HepG2 (cell line): ENCODE results near the gene STK39. TPM values are rescaled to one million over a fixed set of nuclear protein-coding genes. Genes with fewer than 3 reads are reported as not detected.
"Not testable (repeated sequence)": the region's sequence is repeated elsewhere in the genome, so short reads cannot be mapped to it uniquely, and the experiment has no call there.

Experiments
- ATAC-seq: fragments of 200-7000 bp; cut with Tn5 transposase; 3 replicates; pipeline ENCODE4 v1.9.1; 2020; ENCODE audit warnings: mild to moderate bottlenecking, moderate library complexity
- BruUV-seq: library from RNA; stranded (reverse); fragments of 400-500 nt; replicated peaks from 2 replicates; lab custom pipeline; 2021; lab: Mats Ljungman, UMichigan
- CTCF ChIA-PET: fragments of 300-600 bp; formaldehyde crosslinking; extraction: SDS; loops from one replicate; lab custom pipeline; 2021; ENCODE audit warnings: low total read pairs, inconsistent platforms, low intra/inter-chr PET ratio; lab: Yijun Ruan, JAX
- POLR2A ChIA-PET: fragments of 350-600 bp; sonication (Branson Sonifier 250); formaldehyde crosslinking; loops from one replicate; lab custom pipeline; 2020; ENCODE audit warnings: antibody characterized with exemption, inconsistent platforms; lab: Yijun Ruan, JAX
- DNase-seq: peaks from one replicate; pipeline ENCODE4 v3.0.0-alpha.2; 2015; ENCODE audit warnings: low spot score
- FAIRE-seq: peaks from 3 replicates; lab custom pipeline; 2011; peaks lifted over from hg19 to GRCh38; lab: Jason Lieb, UNC
- H2AFZ ChIP-seq: one replicate; pipeline ENCODE4 v1.6.1; 2011; ENCODE audit warnings: low read length, inconsistent platforms
- H3K27ac ChIP-seq: fragments of 300-600 bp; 3 replicates; pipeline ENCODE4 v1.8.0; 2011; ENCODE audit warnings: mixed run types, mild to moderate bottlenecking, mixed read lengths, low read length, inconsistent platforms; ENCODE audit not compliant: insufficient read depth; ENCODE audit errors: extremely low read length
- H3K27me3 ChIP-seq, 2 experiments: fragments of 200-600 bp in 1 of 2; 2 replicates in 1 of 2; 3 replicates in 1 of 2; pipeline versions ENCODE4 v1.6.0 to v1.8.0; 2011; ENCODE audit warnings: low read length in 2 of 2, mild to moderate bottlenecking in 2 of 2, moderate library complexity in 2 of 2, inconsistent platforms in 1 of 2; ENCODE audit not compliant: insufficient read depth in 2 of 2, control insufficient read depth in 1 of 2
- H3K36me3 ChIP-seq, 2 experiments: fragments of 200-600 bp in 1 of 2; replicated peaks in 1 of 2; 2 replicates in 1 of 2; 3 replicates in 1 of 2; pipeline versions ENCODE4 v1.5.1 to v1.8.0; 2011; ENCODE audit warnings: low read length in 2 of 2, inconsistent platforms in 1 of 2; ENCODE audit not compliant: insufficient read depth in 2 of 2, control insufficient read depth in 1 of 2
- H3K4me1 ChIP-seq: 2 replicates; pipeline ENCODE4 v1.5.1; 2012; ENCODE audit warnings: low read length, inconsistent platforms; ENCODE audit not compliant: insufficient read depth
- H3K4me2 ChIP-seq: 2 replicates; pipeline ENCODE4 v1.6.0; 2011; ENCODE audit warnings: low read depth, low read length, inconsistent platforms
- H3K4me3 ChIP-seq, 3 experiments: fragments of 200-600 bp in 1 of 3; sonication (generic), shearing (Covaris generic) in 1 of 3; replicated peaks in 1 of 3; 2 replicates each; pipeline ENCODE4 v1.5.1; 2011 to 2016; ENCODE audit warnings: low read length in 3 of 3, inconsistent platforms in 2 of 3, low read depth in 2 of 3, mild to moderate bottlenecking in 2 of 3, control low read depth in 1 of 3, mixed read lengths in 1 of 3; ENCODE audit not compliant: insufficient read depth in 1 of 3
- H3K79me2 ChIP-seq: one replicate; pipeline ENCODE4 v1.6.1; 2011; ENCODE audit warnings: low read length, inconsistent platforms; ENCODE audit not compliant: insufficient read depth
- H3K9ac ChIP-seq: 2 replicates; pipeline ENCODE4 v1.6.0; 2011; ENCODE audit warnings: mild to moderate bottlenecking, low read depth, low read length, inconsistent platforms; ENCODE audit not compliant: insufficient read depth
- H3K9me3 ChIP-seq: 2 replicates; pipeline ENCODE4 v1.5.1; 2012; ENCODE audit warnings: mild to moderate bottlenecking, low read length
- H4K20me1 ChIP-seq: 2 replicates; pipeline ENCODE4 v1.6.0; 2011; ENCODE audit warnings: inconsistent platforms, mild to moderate bottlenecking, low read length, moderate library complexity; ENCODE audit not compliant: insufficient read depth
- BHLHE40 ChIP-seq: IDR thresholded peaks from 2 replicates; pipeline ENCODE4 v1.6.1; 2011; ENCODE audit warnings: low read length, improper control_type of control experiment
- FOXK2 ChIP-seq: fragments of 450-650 bp; IDR thresholded peaks from 2 replicates; pipeline ENCODE4 v1.6.1; 2016
- HBP1 ChIP-seq: IDR thresholded peaks from 2 replicates; pipeline ENCODE4 v1.6.1; 2016; ENCODE audit warnings: low read depth, control low read depth
- KAT7 ChIP-seq: IDR thresholded peaks from 2 replicates; pipeline ENCODE4 v1.6.1; 2018; ENCODE audit warnings: borderline replicate concordance, missing compliant biosample characterization
- MAF1 ChIP-seq: sonication (generic); formaldehyde crosslinking; IDR thresholded peaks from 2 replicates; pipeline ENCODE4 v1.5.0; 2020; ENCODE audit warnings: missing genetic modification reagents, borderline replicate concordance
- MEIS1 ChIP-seq: sonication (generic); formaldehyde crosslinking; IDR thresholded peaks from 2 replicates; pipeline ENCODE4 v1.9.0; 2021; ENCODE audit warnings: mild to moderate bottlenecking, missing genetic modification reagents, moderate library complexity, borderline replicate concordance
- NRL ChIP-seq: sonication (generic); formaldehyde crosslinking; IDR thresholded peaks from 2 replicates; pipeline ENCODE4 v1.5.0; 2020; ENCODE audit warnings: missing genetic modification reagents, mild to moderate bottlenecking, moderate library complexity, borderline replicate concordance
- RORA ChIP-seq: sonication (generic); formaldehyde crosslinking; IDR thresholded peaks from 2 replicates; pipeline ENCODE4 v1.5.0; 2020; ENCODE audit warnings: mild to moderate bottlenecking, missing genetic modification reagents, moderate library complexity
- SATB2 ChIP-seq: sonication (generic); formaldehyde crosslinking; IDR thresholded peaks from 2 replicates; pipeline ENCODE4 v1.5.0; 2020; ENCODE audit warnings: missing genetic modification reagents
- SIX1 ChIP-seq: sonication (generic); formaldehyde crosslinking; IDR thresholded peaks from 2 replicates; pipeline ENCODE4 v1.4.0; 2020; ENCODE audit warnings: missing genetic modification reagents, borderline replicate concordance
- TCF7L2 ChIP-seq: IDR thresholded peaks from 2 replicates; pipeline ENCODE4 v1.6.1; 2011; ENCODE audit warnings: mild to moderate bottlenecking, low read depth, low read length, moderate library complexity
- ZBTB49 ChIP-seq: sonication (generic); formaldehyde crosslinking; IDR thresholded peaks from 2 replicates; pipeline ENCODE4 v1.4.0; 2020; ENCODE audit warnings: missing genetic modification reagents, borderline replicate concordance
- ZNF20 ChIP-seq: sonication (generic); formaldehyde crosslinking; IDR thresholded peaks from 2 replicates; pipeline ENCODE4 v1.4.0; 2020; ENCODE audit warnings: mild to moderate bottlenecking, moderate library complexity, missing genetic modification reagents
- ZNF30 ChIP-seq: sonication (generic); formaldehyde crosslinking; IDR thresholded peaks from 2 replicates; pipeline ENCODE4 v1.5.0; 2020; ENCODE audit warnings: mild to moderate bottlenecking, missing genetic modification reagents
- ZNF614 ChIP-seq: IDR thresholded peaks from 2 replicates; pipeline ENCODE4 v1.6.1; 2018; ENCODE audit warnings: missing biosample characterization, missing genetic modification reagents, inconsistent platforms, borderline replicate concordance
- ZNF740 ChIP-seq: sonication (generic); formaldehyde crosslinking; IDR thresholded peaks from 2 replicates; pipeline ENCODE4 v1.4.0; 2020; ENCODE audit warnings: missing genetic modification reagents
- ZNF782 ChIP-seq: sonication (generic); formaldehyde crosslinking; IDR thresholded peaks from 2 replicates; pipeline ENCODE4 v1.4.0; 2020; ENCODE audit warnings: missing genetic modification reagents, mild to moderate bottlenecking, borderline replicate concordance
- WGBS: methylation state at CpG from one replicate; pipeline ENCODE4 v1.1.6; 2017; ENCODE audit warnings: low lambda C conversion rate; 5-methylcytosine and 5-hydroxymethylcytosine counted together
- in situ Hi-C: cut with HindIII; loops from 2 replicates; pipeline ENCODE4 v1.10.0; 2017; ENCODE audit warnings: low pct_unique_long_range_greater_than_20kb; ENCODE audit not compliant: extremely low pct_ligation_motif_present
- intact Hi-C: fragments of 100-400 bp; cut with micrococcal nuclease; formaldehyde crosslinking; loops from one replicate; pipeline ENCODE4 v1.10.0; 2022; ENCODE audit not compliant: unreplicated experiment
- polyA plus RNA-seq, 8 experiments: library from polyadenylated mRNA; depleted of rRNA in 3 of 8; stranded (reverse) in 7 of 8; unstranded in 1 of 8; fragments of >200 nt; fragmentation: Illumina TruSeq in 4 of 8; extraction: Trizol in 4 of 8; gene quantifications; 2 replicates each; pipeline versions ENCODE4 v1.2.1 to v1.2.3, GENCODE V29; 2011 to 2016; ENCODE audit warnings: low read depth in 4 of 8, missing spikeins in 1 of 8, mixed read lengths in 1 of 8; ENCODE audit not compliant: insufficient read depth in 1 of 8
- total RNA-seq, 5 experiments: library from RNA; depleted of rRNA; stranded (reverse); fragments of >200 nt; fragmentation: Illumina TruSeq; extraction: Trizol; gene quantifications; 2 replicates each; pipeline ENCODE4 v1.2.3, GENCODE V29; 2016; ENCODE audit warnings: low read depth in 1 of 5

Gene STK39
- total and polyA plus RNA-seq, 2 of the 13 experiments (the other 11 are each of a cell fraction or from before 2014, with no cell fraction given) = 27.3 to 38.4 TPM

GRCh38 chr2:168044176-168044575 lies 203.2 kb downstream of the STK39 start:
- Histone ChIP-seq H3K4me1 (peaks cover 24% of the 10 kb centered on the region), H4K20me1 (no peaks in the 10 kb centered on the region), H3K27ac (no peak overlapping the region), H2AFZ (no peak overlapping the region), H3K27me3 (no peaks in the 10 kb centered on the region), H3K4me2 (no peak overlapping the region), H3K79me2 (no peaks in the 10 kb centered on the region), H3K4me3 (no peak overlapping the region), H3K9me3 (no peaks in the 10 kb centered on the region), H3K36me3 (peaks cover 3 to 5% of the 10 kb centered on the region in 2 experiments; a peak in 3 of 5 replicates), H3K9ac (no peak overlapping the region)
- WGBS = 87% methylated on average over 2 of the region's 2 CpGs
- ATAC-seq (no peak), DNase-seq (no peak), FAIRE-seq (no peak)
- in situ Hi-C loops (no loop called here), intact Hi-C loops (no loop called here)
- TF ChIP-seq ZNF740 (CRISPR knock-in tag) (no peak), SIX1 (CRISPR knock-in tag) (no peak), MAF1 (no peak), ZBTB49 (CRISPR knock-in tag) (no peak), ZNF20 (CRISPR knock-in tag) (no peak), ZNF30 (CRISPR knock-in tag) (no peak), SATB2 (CRISPR knock-in tag) (no peak), TCF7L2 (no peak), RORA (CRISPR knock-in tag) (no peak), HBP1 (CRISPR knock-in tag) (no peak), ZNF782 (CRISPR knock-in tag) (no peak), MEIS1 (CRISPR knock-in tag) (no peak), ZNF614 (CRISPR knock-in tag) (no peak), NRL (no peak), FOXK2 (no peak), KAT7 (CRISPR knock-in tag) (no peak), BHLHE40 (no peak)
- POLR2A ChIA-PET = no interaction called here
- no TSS peak for BruUV-seq
- CTCF ChIA-PET = no interaction called here

DNA sequence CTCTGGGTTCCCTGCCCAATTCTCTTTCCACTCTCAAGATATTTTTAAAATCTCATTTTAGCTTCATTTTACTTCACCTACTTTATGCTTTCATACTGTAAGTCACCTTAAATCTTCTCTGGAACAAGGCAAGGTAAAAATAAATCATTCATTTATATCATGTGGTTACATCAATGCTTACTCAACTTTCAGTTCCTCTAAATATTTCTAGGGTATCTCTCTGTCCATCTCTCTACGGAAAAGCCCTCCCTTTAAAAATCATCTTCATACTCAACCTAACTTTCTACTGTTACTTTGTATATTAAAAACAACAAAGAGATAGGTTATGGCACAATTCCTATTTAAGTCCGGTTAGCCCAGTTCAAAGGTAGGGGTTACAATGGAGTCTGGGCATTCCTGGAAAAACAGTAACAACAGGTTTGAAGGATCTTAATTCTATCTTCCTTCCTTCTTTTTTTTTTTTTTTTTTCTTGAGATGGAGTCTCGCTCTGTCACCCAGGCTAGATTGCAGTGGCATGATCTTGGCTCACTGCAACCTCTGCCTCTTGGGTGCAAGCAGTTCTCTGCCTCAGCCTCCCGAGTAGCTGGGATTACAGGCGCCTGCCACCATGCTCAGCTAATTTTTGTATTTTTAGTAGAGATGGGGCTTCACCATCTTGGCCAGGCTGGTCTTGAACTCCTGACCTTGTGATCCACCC lies 205.1 kb downstream of the STK39 start:
- H3K27ac ChIP-seq, in situ Hi-C loops, BruUV-seq, H3K9ac ChIP-seq, H3K9me3 ChIP-seq, H4K20me1 ChIP-seq, H3K4me2 ChIP-seq, CTCF ChIA-PET, H2AFZ ChIP-seq, H3K4me3 ChIP-seq, H3K79me2 ChIP-seq, H3K36me3 ChIP-seq, POLR2A ChIA-PET, FAIRE-seq, ATAC-seq, H3K27me3 ChIP-seq, intact Hi-C loops, DNase-seq: not testable (repeated sequence)
- WGBS = 93% methylated on average over 5 of the region's 5 CpGs
- peaks cover 17% of the 10 kb centered on the region for H3K4me1 ChIP-seq
